GM19463 (cell line): ENCODE data around the gene HSD3B7.
A peak's percentile ranks its signal among the peaks of the same experiment; 100 is the strongest.

ENCODE experiments used
- ATAC-seq: cut with Tn5 transposase; IDR thresholded peaks from one replicate; pipeline ENCODE4 v1.9.1; 2021; ENCODE audit warnings: mild to moderate bottlenecking, moderate library complexity; ENCODE audit not compliant: unreplicated experiment

The HSD3B7 gene

GRCh38 chr16:30956601-30957455 is 28.2 kb upstream of the HSD3B7 start:
- peak; percentile 43 for ATAC-seq

- peak; percentile 70 for ATAC-seq
Measured at GRCh38 chr16:30957456-30958174, 27.4 kb upstream of the HSD3B7 start, which contains the start of gene SETD1A. Gene SETD1A, plus strand, starts transcription at chr16:30957754. Its CDS starts 978 bp downstream, at chr16:30958732.

DNA sequence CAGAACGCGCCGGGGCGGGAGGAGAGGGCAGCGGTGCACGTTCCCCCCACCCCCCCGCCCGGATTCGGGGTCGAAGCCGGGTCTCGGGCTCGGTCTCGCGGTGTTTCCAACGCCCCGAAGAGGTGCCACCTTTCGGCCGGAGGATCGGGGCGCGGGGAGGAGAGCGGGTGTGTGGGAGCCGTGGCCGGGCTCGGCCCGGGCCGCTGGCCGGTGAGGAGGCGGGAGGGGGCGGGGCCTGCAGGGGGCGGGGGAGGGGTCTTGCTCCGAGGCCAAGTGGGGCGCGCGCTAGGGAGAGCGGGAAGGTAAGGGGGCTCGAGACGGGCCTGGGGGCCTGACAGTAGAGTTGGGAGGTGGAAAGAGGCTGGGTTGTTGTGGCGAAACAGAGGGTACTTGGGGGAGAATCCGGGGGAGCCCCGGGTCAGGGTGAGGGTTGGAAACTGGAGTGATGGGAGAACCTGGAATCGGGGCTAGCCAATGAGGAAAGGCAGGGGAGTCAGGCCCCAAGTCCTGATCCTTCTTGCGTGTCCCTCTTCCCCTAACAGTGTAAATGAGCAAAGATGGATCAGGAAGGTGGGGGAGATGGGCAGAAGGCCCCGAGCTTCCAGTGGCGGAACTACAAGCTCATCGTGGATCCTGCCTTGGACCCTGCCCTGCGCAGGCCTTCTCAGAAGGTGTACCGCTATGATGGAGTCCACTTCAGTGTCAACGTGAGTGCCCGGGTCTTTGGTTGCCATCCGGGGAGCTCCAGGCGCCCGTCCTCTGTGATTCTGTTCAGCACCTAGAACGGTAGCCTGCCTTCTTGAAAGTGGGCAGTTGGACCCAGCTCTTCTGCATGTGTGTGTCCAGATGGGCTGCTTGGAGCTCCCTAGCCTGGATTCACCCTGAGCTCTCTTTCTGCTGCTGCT is 26.6 kb upstream of the HSD3B7 start:
- peak; percentile 29 for ATAC-seq

GRCh38 chr16:30961384-30961783 is 23.6 kb upstream of the HSD3B7 start:
- no peak for ATAC-seq

GRCh38 chr16:30963925-30964511 is 21.0 kb upstream of the HSD3B7 start:
- no peak for ATAC-seq

DNA sequence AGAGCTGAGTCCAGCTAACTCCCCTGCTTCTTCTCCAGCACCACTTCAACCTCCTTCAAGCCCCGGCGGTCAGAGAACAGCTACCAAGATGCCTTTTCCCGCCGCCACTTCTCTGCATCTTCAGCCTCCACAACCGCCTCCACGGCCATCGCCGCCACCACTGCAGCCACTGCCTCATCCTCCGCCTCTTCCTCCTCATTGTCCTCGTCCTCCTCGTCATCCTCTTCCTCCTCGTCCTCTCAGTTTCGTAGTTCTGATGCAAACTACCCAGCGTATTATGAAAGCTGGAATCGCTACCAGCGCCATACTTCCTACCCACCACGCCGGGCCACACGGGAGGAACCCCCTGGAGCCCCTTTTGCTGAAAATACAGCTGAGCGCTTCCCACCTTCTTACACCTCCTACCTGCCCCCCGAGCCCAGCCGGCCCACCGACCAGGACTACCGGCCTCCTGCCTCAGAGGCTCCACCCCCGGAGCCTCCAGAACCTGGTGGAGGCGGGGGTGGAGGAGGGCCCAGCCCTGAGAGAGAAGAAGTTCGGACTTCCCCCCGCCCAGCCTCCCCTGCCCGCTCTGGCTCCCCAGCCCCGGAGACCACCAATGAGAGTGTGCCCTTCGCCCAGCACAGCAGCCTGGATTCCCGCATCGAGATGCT is 20.3 kb upstream of the HSD3B7 start:
- no peak for ATAC-seq

- no peak for ATAC-seq
Measured at GRCh38 chr16:30965436-30965835, 19.6 kb upstream of the HSD3B7 start.

- ATAC-seq: no peak
Measured at GRCh38 chr16:30966033-30966619, 18.9 kb upstream of the HSD3B7 start.

DNA sequence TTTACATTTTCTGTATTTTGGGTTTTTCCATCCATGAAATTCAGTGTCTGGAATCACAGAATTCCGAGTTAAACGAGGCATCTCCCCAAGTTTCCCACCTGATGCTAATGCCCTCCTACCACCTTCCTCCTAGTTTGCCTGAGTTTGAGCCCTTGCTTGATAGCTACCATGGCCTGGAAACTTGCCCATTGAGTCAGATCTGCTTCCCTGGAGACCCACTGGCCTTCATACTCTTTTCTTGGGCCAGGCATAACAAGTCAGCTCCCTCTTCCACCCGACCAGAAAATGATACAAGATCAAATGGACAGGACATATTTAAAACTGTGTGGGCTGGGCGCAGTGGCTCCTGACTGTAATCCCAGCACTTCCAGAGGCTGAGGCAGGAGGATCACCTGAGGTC is 17.2 kb upstream of the HSD3B7 start:
- ATAC-seq: no peak

GRCh38 chr16:30969246-30969842 is 15.7 kb upstream of the HSD3B7 start:
- no peak for ATAC-seq

DNA sequence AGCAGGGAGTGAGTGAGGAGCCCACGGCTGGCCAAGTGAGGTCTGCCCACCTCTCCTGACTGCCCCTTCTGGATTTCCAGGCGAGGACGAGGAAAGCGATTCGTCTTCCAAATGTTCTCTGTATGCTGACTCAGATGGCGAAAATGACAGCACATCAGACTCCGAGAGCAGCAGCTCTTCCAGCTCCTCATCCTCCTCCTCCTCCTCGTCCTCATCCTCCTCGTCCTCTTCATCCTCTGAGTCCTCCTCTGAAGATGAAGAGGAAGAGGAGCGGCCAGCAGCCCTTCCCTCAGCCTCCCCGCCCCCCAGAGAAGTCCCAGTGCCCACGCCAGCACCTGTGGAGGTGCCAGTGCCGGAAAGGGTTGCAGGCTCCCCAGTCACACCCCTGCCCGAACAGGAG is 13.7 kb upstream of the HSD3B7 start:
- no peak for ATAC-seq

GRCh38 chr16:30972872-30973271 is 12.1 kb upstream of the HSD3B7 start:
- no peak for ATAC-seq

- no peak for ATAC-seq
Measured at GRCh38 chr16:30974348-30974747, 10.7 kb upstream of the HSD3B7 start.

DNA sequence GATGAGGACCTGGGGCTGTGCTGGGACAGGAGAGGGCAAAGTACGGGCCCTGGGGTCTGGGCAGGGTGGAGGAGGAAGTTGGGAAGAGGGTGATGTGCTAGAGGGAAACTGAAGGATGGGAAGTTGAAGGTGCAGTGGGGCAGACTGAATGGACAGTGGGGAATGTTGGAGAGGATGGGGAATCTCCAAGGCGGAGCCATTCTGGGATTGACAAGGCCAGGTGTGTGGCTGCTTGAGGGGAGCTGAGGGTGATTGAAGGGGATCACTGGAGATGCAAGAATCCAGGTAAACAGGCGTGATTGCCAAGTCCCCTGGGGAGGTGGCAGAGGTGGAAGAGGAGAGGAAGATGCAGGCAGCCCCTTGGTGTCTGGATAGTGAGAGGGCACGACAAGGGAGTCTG is 8.5 kb upstream of the HSD3B7 start:
- no peak for ATAC-seq

GRCh38 chr16:30977502-30977901 is 7.5 kb upstream of the HSD3B7 start:
- ATAC-seq: no peak

- no peak for ATAC-seq
Measured at GRCh38 chr16:30979170-30980022, 5.6 kb upstream of the HSD3B7 start.

DNA sequence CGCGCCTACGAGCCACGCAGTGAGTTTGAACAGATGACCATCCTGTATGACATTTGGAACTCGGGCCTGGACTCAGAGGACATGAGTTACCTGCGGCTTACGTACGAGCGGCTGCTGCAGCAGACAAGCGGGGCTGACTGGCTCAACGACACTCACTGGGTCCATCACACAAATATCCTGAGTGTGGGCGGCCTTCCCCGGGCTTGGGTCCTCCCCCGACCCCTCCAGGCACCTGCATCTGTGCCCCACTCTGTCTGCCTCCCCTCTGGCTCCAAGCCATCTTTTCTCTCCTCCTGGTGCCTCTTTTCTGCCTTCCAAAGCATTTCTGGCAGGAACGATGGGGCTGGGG is 5.0 kb upstream of the HSD3B7 start:
- ATAC-seq: no peak

GRCh38 chr16:30980434-30980833 is 4.6 kb upstream of the HSD3B7 start:
- no peak for ATAC-seq

GRCh38 chr16:30980959-30981358 is 4.0 kb upstream of the HSD3B7 start:
- no peak for ATAC-seq
